CD14-positive monocyte (primary cell): Measurements from ENCODE around the gene CROCC2. TPM values are rescaled to one million over a fixed set of nuclear protein-coding genes. Genes with fewer than 3 reads are reported as not detected.

Source experiments
- DNase-seq, 3 donors: peaks; one replicate each; pipeline ENCODE4 v3.0.0-alpha.2; 2011 to 2022
- H2AFZ ChIP-seq: 2 replicates; pipeline ENCODE4 v1.6.0; 2012; ENCODE audit warnings: mild to moderate bottlenecking, low read depth, low read length, inconsistent platforms; ENCODE audit not compliant: insufficient read depth, poor library complexity, severe bottlenecking
- H3K27ac ChIP-seq, 2 donors: 1 replicate in 1 of 2; 2 replicates in 1 of 2; pipeline ENCODE4 v1.5.1; 2012 to 2013; ENCODE audit warnings: low read length in 2 of 2, control low read depth in 1 of 2, inconsistent platforms in 1 of 2, low read depth in 1 of 2, mild to moderate bottlenecking in 1 of 2
- H3K27me3 ChIP-seq, 2 donors: one replicate each; pipeline versions ENCODE4 v1.6.0 to v1.6.1; 2011 to 2013; ENCODE audit warnings: low read length in 2 of 2; ENCODE audit not compliant: control insufficient read depth in 2 of 2, insufficient read depth in 2 of 2
- H3K36me3 ChIP-seq, 2 donors: replicated peaks in 1 of 2; 1 replicate in 1 of 2; 2 replicates in 1 of 2; pipeline versions ENCODE4 v1.5.1 to v1.6.1; 2012 to 2013; ENCODE audit warnings: low read length in 2 of 2, control low read depth in 1 of 2, inconsistent platforms in 1 of 2, mild to moderate bottlenecking in 1 of 2; ENCODE audit not compliant: insufficient read depth in 2 of 2, control insufficient read depth in 1 of 2
- H3K4me1 ChIP-seq, 2 donors: 1 replicate in 1 of 2; 2 replicates in 1 of 2; pipeline versions ENCODE4 v1.5.1 to v1.6.1; 2012 to 2013; ENCODE audit warnings: low read length in 2 of 2, control low read depth in 1 of 2, inconsistent platforms in 1 of 2, mild to moderate bottlenecking in 1 of 2, moderate library complexity in 1 of 2; ENCODE audit not compliant: insufficient read depth in 2 of 2, control insufficient read depth in 1 of 2
- H3K4me2 ChIP-seq: replicated peaks from 2 replicates; pipeline ENCODE3; 2012; ENCODE audit warnings: low read length, moderate library complexity, mild to moderate bottlenecking; ENCODE audit not compliant: poor library complexity, severe bottlenecking; ENCODE audit errors: extremely low read depth
- H3K4me3 ChIP-seq, 3 experiments: fragments of 200-600 bp in 1 of 3; sonication (generic) in 1 of 3; replicated peaks in 1 of 3; 1 replicate in 2 of 3; 2 replicates in 1 of 3; pipeline ENCODE4 v1.5.1; 2011 to 2013; ENCODE audit warnings: low read length in 3 of 3, mild to moderate bottlenecking in 3 of 3, control low read depth in 2 of 3, low read depth in 2 of 3, inconsistent platforms in 1 of 3, moderate library complexity in 1 of 3
- H3K79me2 ChIP-seq: 2 replicates; pipeline ENCODE4 v1.6.0; 2012; ENCODE audit warnings: mild to moderate bottlenecking, control low read depth, inconsistent platforms, low read length, moderate library complexity; ENCODE audit not compliant: insufficient read depth
- H3K9ac ChIP-seq: 2 replicates; pipeline ENCODE4 v1.6.0; 2017; ENCODE audit warnings: low read length, mild to moderate bottlenecking; ENCODE audit not compliant: insufficient read depth, poor library complexity, severe bottlenecking
- H3K9me3 ChIP-seq, 2 donors: replicated peaks in 1 of 2; 1 replicate in 1 of 2; 2 replicates in 1 of 2; pipeline versions ENCODE4 v1.5.1 to v1.6.1; 2012 to 2013; ENCODE audit warnings: low read length in 2 of 2, control low read depth in 1 of 2; ENCODE audit not compliant: control insufficient read depth in 1 of 2, insufficient read depth in 1 of 2
- H4K20me1 ChIP-seq: 2 replicates; pipeline ENCODE4 v1.6.0; 2012; ENCODE audit warnings: mild to moderate bottlenecking, low read length, control low read depth, moderate library complexity; ENCODE audit not compliant: insufficient read depth
- H3K27ac Mint-ChIP-seq, 7 donors: one replicate each; pipeline ENCODE4 v1.8.0; 2020; ENCODE audit warnings: mild to moderate bottlenecking in 7 of 7, mixed read lengths in 7 of 7, moderate library complexity in 6 of 7, inconsistent platforms in 2 of 7
- H3K27me3 Mint-ChIP-seq, 3 donors: one replicate each; pipeline ENCODE4 v1.8.0; 2021 to 2022; ENCODE audit warnings: low read depth in 3 of 3, mild to moderate bottlenecking in 3 of 3, mixed read lengths in 3 of 3, moderate library complexity in 3 of 3, inconsistent platforms in 1 of 3
- H3K36me3 Mint-ChIP-seq, 2 donors: one replicate each; pipeline ENCODE4 v1.8.0; 2020; ENCODE audit warnings: mixed read lengths in 2 of 2, inconsistent platforms in 1 of 2, mild to moderate bottlenecking in 1 of 2
- H3K4me1 Mint-ChIP-seq: one replicate; pipeline ENCODE4 v1.8.0; 2020; ENCODE audit warnings: mild to moderate bottlenecking, mixed read lengths
- H3K4me3 Mint-ChIP-seq, 2 donors: one replicate each; pipeline ENCODE4 v1.8.0; 2020; ENCODE audit warnings: mild to moderate bottlenecking in 2 of 2, mixed read lengths in 2 of 2, moderate library complexity in 1 of 2
- H3K9me3 Mint-ChIP-seq, 7 donors: one replicate each; pipeline ENCODE4 v1.8.0; 2020 to 2022; ENCODE audit warnings: mixed read lengths in 7 of 7, mild to moderate bottlenecking in 6 of 7, moderate library complexity in 6 of 7, inconsistent platforms in 2 of 7
- WGBS: methylation state at CpG from one replicate; pipeline ENCODE4 v1.1.5; 2013; ENCODE audit warnings: missing lambda C conversion rate; ENCODE audit not compliant: insufficient coverage; 5-methylcytosine and 5-hydroxymethylcytosine counted together
- intact Hi-C, 2 donors: fragments of 100-400 bp; cut with micrococcal nuclease; formaldehyde crosslinking; loops; one replicate each; pipeline versions ENCODE4 v1.15.0 to v1.15.1; 2023
- polyA plus RNA-seq, 3 donors: library from polyadenylated mRNA; depleted of rRNA in 1 of 3; unstranded in 2 of 3; stranded (reverse) in 1 of 3; fragments of 300-500 nt in 2 of 3; fragments of >200 nt in 1 of 3; fragmentation: Illumina TruSeq in 2 of 3; gene quantifications; 1 replicate in 2 of 3; 2 replicates in 1 of 3; pipeline ENCODE4 v1.2.3, GENCODE V29; 2012 to 2021
- TF ChIP-seq, protein P1 (sequence below): fragments of 200-600 bp; IDR thresholded peaks from one replicate; pipeline ENCODE4 v1.8.0; 2022; ENCODE audit warnings: antibody characterized with exemption, mild to moderate bottlenecking

The CROCC2 gene
- polyA plus RNA-seq, 3 donors = 0.15 TPM; not detected in 2

DNA sequence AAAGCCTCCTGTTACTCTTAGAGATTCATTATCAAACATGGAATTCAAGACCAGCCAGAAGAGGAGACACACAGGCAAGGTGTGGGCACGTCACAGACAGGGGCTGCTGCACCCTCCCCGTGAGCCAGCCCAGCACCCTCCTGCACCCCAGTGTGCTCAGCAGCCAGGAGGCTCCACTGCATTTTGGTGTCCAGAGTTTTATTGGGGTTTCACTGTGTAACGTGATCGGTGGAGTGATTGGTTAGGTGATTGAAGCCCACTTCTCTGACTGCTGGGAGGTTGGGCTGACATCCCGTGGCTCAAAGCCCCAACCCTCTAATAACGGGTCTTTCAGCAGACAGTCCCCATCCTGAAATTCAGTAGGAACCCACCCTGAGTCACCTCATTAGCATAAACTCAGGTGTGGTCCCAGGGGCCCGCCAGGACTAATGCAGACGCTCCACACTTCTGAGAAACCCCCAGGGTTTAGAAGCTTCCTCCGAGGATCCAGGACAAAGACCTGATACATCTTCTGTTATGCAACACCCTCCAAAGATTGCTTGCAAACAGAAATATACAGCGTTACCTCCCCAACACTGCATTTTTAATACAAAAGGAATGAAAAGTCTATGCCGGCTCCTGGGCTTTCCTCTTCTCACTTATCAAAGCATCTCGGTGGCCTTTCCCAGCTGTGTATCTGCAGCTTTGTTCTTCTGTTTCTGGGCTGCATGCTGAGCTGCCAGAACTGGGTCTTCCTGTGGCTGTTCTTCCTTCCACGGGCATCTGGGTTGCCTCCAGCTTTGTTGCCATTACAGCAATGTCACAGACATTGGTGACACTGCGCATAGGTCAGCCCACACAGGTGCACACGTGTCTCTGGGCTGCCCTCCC is 48.5 kb downstream of the CROCC2 start:
- peak overlapping the region in 1 of 7 donors; percentile 19 for H3K27ac Mint-ChIP-seq
- 61% methylated on average over 11 of the region's 15 CpGs for WGBS
- peaks cover 7 to 8% of the 10 kb centered on the region in 2 donors for H3K4me1 ChIP-seq
- H3K4me2 ChIP-seq = no peak overlapping the region
- no peaks in the 10 kb centered on the region for H3K79me2 ChIP-seq
- TF ChIP-seq, protein P1, sequence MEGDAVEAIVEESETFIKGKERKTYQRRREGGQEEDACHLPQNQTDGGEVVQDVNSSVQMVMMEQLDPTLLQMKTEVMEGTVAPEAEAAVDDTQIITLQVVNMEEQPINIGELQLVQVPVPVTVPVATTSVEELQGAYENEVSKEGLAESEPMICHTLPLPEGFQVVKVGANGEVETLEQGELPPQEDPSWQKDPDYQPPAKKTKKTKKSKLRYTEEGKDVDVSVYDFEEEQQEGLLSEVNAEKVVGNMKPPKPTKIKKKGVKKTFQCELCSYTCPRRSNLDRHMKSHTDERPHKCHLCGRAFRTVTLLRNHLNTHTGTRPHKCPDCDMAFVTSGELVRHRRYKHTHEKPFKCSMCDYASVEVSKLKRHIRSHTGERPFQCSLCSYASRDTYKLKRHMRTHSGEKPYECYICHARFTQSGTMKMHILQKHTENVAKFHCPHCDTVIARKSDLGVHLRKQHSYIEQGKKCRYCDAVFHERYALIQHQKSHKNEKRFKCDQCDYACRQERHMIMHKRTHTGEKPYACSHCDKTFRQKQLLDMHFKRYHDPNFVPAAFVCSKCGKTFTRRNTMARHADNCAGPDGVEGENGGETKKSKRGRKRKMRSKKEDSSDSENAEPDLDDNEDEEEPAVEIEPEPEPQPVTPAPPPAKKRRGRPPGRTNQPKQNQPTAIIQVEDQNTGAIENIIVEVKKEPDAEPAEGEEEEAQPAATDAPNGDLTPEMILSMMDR = no peak
- H2AFZ ChIP-seq = no peak overlapping the region
- no peaks in the 10 kb centered on the region for H4K20me1 ChIP-seq
- H3K9ac ChIP-seq = no peak overlapping the region
- H3K4me3 ChIP-seq = no peak overlapping the region
- H3K27me3 ChIP-seq = no peaks in the 10 kb centered on the region
- H3K27me3 Mint-ChIP-seq = peaks cover 0 to 4% (median 2%) of the 10 kb centered on the region in 3 donors
- no peaks in the 10 kb centered on the region for H3K36me3 ChIP-seq
- H3K9me3 ChIP-seq = no peaks in the 10 kb centered on the region
- H3K36me3 Mint-ChIP-seq = no peaks in the 10 kb centered on the region
- H3K27ac ChIP-seq = no peak overlapping the region
- no peak for DNase-seq
- H3K9me3 Mint-ChIP-seq = no peaks in the 10 kb centered on the region
- intact Hi-C loops = no loop called here
- peaks cover 7% of the 10 kb centered on the region for H3K4me1 Mint-ChIP-seq
- H3K4me3 Mint-ChIP-seq = peak overlapping the region in 1 of 2 donors; percentile 30

- 92% methylated on average over 10 of the region's 17 CpGs for WGBS
- no peaks in the 10 kb centered on the region for H3K79me2 ChIP-seq
- TF ChIP-seq, protein P1 = no peak
- no peaks in the 10 kb centered on the region for H3K9me3 Mint-ChIP-seq
- H3K9ac ChIP-seq = no peak overlapping the region
- no peak overlapping the region for H3K27ac Mint-ChIP-seq
- no peaks in the 10 kb centered on the region for H3K27me3 ChIP-seq
- H3K4me3 Mint-ChIP-seq = peak overlapping the region in 1 of 2 donors; percentile 30
- intact Hi-C loops = no loop called here
- no peaks in the 10 kb centered on the region for H4K20me1 ChIP-seq
- H3K36me3 ChIP-seq = no peaks in the 10 kb centered on the region
- no peak overlapping the region for H3K4me3 ChIP-seq
- H3K4me2 ChIP-seq = no peak overlapping the region
- H2AFZ ChIP-seq = no peak overlapping the region
- DNase-seq = no peak
- no peak overlapping the region for H3K27ac ChIP-seq
- peaks cover 7% of the 10 kb centered on the region for H3K4me1 Mint-ChIP-seq
- peaks cover 0 to 4% (median 2%) of the 10 kb centered on the region in 3 donors for H3K27me3 Mint-ChIP-seq
- H3K36me3 Mint-ChIP-seq = no peaks in the 10 kb centered on the region
- peaks cover 16% of the 10 kb centered on the region in 2 donors for H3K4me1 ChIP-seq
- H3K9me3 ChIP-seq = no peaks in the 10 kb centered on the region
Observed at GRCh38 chr2:240955306-240956170, 49.4 kb downstream of the CROCC2 start.
